KMS-11 (cell line): ENCODE results near the gene ARHGAP11A.

Experiments
- H2AFZ ChIP-seq: fragments of 200-600 bp; sonication (generic); 2 replicates; pipeline ENCODE4 v1.6.1; 2016; ENCODE audit warnings: antibody characterized with exemption, mixed run types, low read depth
- H3K27ac ChIP-seq: fragments of 200-600 bp; sonication (generic); 2 replicates; pipeline ENCODE4 v1.6.1; 2016; ENCODE audit warnings: mild to moderate bottlenecking, mixed run types
- H3K27me3 ChIP-seq: fragments of 200-600 bp; sonication (generic); 2 replicates; pipeline ENCODE4 v1.6.1; 2017; ENCODE audit warnings: mild to moderate bottlenecking, low read depth, mixed run types, moderate library complexity; ENCODE audit not compliant: insufficient read depth
- H3K36me3 ChIP-seq: fragments of 200-600 bp; sonication (generic); 2 replicates; pipeline ENCODE4 v1.6.1; 2017; ENCODE audit warnings: mild to moderate bottlenecking, mixed run types; ENCODE audit not compliant: insufficient read depth
- H3K4me1 ChIP-seq: fragments of 200-600 bp; sonication (generic); 2 replicates; pipeline ENCODE4 v1.6.1; 2016; ENCODE audit warnings: mild to moderate bottlenecking, low read depth, mixed run types; ENCODE audit not compliant: poor library complexity, severe bottlenecking
- H3K4me2 ChIP-seq: fragments of 200-600 bp; sonication (generic); 2 replicates; pipeline ENCODE4 v1.7.0; 2016; ENCODE audit warnings: mild to moderate bottlenecking, mixed run types
- H3K4me3 ChIP-seq: fragments of 200-600 bp; sonication (generic); IDR thresholded peaks from 2 replicates; pipeline ENCODE4 v1.6.1; 2017; ENCODE audit warnings: low read depth, low read length, mixed read lengths; ENCODE audit not compliant: insufficient read depth
- H3K79me2 ChIP-seq: fragments of 200-600 bp; sonication (generic); 2 replicates; pipeline ENCODE4 v1.6.1; 2016; ENCODE audit warnings: low read depth, mixed run types; ENCODE audit not compliant: insufficient read depth
- H3K9ac ChIP-seq: fragments of 200-600 bp; sonication (generic); 2 replicates; pipeline ENCODE4 v1.6.1; 2016; ENCODE audit warnings: mild to moderate bottlenecking, mixed run types
- H4K20me1 ChIP-seq: fragments of 200-600 bp; sonication (generic); 2 replicates; pipeline ENCODE4 v1.6.1; 2016; ENCODE audit warnings: mild to moderate bottlenecking, mixed run types; ENCODE audit not compliant: insufficient read depth
- TF ChIP-seq, protein P1 (sequence below): fragments of 200-600 bp; sonication (generic); conservative IDR thresholded peaks from 2 replicates; pipeline ENCODE4 v1.6.1; 2017; ENCODE audit warnings: low read depth, mild to moderate bottlenecking, antibody characterized with exemption, low read length, moderate library complexity, mixed read lengths

ARHGAP11A gene

DNA sequence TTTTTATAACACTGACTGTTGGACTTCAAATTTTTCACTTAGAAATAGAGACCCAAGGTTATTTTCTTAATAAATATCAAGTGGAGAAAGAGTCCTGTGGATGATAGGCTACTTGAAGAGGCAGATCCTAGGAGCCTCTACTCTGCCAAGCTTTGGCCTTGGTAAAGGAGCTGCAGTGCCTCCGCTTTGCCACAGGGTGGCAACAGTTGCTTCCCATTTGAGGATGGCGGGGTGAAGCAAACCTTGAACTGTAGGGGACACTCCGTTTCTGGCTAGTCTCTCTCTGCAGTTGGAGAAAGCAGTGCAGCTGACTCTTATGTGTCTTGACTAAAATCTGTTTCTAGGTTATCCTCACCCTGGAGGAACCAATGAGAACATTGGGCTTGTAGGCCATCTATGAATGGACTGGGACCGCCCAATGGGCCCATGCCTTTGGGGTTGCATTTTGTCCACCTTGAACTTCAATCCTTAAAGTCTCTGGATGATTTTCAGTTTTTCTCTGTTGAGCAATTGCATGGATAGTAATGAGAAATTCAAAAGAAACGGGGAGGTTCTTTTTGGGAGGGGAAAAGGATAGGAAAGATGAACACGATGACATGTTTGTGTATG lies 36.0 kb downstream of the ARHGAP11A start:
- no peak overlapping the region for H3K27ac ChIP-seq
- H3K79me2 ChIP-seq: no peaks in the 10 kb centered on the region
- H4K20me1 ChIP-seq: no peaks in the 10 kb centered on the region
- H3K27me3 ChIP-seq: no peaks in the 10 kb centered on the region
- H3K36me3 ChIP-seq: no peaks in the 10 kb centered on the region
- no peak overlapping the region for H3K9ac ChIP-seq
- H2AFZ ChIP-seq: no peak overlapping the region
- H3K4me3 ChIP-seq: no peak overlapping the region
- no peak overlapping the region for H3K4me2 ChIP-seq
- TF ChIP-seq, protein P1, sequence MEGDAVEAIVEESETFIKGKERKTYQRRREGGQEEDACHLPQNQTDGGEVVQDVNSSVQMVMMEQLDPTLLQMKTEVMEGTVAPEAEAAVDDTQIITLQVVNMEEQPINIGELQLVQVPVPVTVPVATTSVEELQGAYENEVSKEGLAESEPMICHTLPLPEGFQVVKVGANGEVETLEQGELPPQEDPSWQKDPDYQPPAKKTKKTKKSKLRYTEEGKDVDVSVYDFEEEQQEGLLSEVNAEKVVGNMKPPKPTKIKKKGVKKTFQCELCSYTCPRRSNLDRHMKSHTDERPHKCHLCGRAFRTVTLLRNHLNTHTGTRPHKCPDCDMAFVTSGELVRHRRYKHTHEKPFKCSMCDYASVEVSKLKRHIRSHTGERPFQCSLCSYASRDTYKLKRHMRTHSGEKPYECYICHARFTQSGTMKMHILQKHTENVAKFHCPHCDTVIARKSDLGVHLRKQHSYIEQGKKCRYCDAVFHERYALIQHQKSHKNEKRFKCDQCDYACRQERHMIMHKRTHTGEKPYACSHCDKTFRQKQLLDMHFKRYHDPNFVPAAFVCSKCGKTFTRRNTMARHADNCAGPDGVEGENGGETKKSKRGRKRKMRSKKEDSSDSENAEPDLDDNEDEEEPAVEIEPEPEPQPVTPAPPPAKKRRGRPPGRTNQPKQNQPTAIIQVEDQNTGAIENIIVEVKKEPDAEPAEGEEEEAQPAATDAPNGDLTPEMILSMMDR: peak; percentile 94
- peaks cover 9% of the 10 kb centered on the region for H3K4me1 ChIP-seq

DNA sequence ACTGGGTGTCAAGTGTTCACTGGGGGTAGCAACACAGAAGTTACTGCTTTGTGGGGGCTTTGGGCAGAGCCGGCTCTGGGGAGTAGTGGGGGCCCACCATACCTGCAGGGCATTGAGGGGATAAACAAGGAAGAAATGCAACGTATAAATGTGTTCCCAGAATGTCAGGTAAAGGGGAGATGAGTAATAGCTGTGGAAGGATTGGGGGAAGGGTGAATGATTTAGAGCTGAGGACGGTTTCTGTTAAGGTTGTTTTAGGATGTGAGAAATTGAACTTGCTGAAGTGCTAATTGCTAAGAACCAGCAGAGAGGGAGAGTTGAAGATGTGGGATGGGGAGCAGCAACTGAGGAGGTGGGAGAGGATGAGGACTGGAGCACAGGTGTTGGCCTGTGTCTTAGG lies 36.9 kb downstream of the ARHGAP11A start:
- TF ChIP-seq, protein P1: no peak
- no peak overlapping the region for H2AFZ ChIP-seq
- no peak overlapping the region for H3K4me2 ChIP-seq
- peaks cover 16% of the 10 kb centered on the region for H3K4me1 ChIP-seq
- no peak overlapping the region for H3K9ac ChIP-seq
- H3K4me3 ChIP-seq: no peak overlapping the region
- no peak overlapping the region for H3K27ac ChIP-seq
- no peaks in the 10 kb centered on the region for H4K20me1 ChIP-seq
- no peaks in the 10 kb centered on the region for H3K79me2 ChIP-seq
- no peaks in the 10 kb centered on the region for H3K27me3 ChIP-seq
- no peaks in the 10 kb centered on the region for H3K36me3 ChIP-seq

DNA sequence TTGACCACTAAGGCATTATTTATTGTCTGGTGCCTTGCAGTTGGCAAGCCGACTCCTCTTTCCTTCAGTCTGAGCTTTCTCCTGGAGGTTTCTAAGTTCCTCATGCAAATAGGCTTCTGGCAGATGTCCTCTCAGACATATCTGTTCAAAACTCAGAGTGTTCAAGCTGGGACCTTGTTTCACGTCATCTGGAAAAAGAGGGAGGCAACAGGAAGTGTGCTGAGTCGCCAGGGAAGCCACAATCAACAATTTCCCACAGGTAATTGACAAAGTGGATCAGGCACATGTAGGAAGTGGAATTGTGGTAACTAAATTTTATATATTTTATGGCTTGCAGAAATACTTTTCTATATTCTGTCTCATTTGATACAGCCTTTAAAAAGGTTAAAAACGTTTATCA lies 40.8 kb downstream of the ARHGAP11A start:
- H3K4me2 ChIP-seq: no peak overlapping the region
- no peaks in the 10 kb centered on the region for H3K36me3 ChIP-seq
- no peaks in the 10 kb centered on the region for H3K79me2 ChIP-seq
- H3K27ac ChIP-seq: no peak overlapping the region
- H3K4me3 ChIP-seq: no peak overlapping the region
- no peaks in the 10 kb centered on the region for H4K20me1 ChIP-seq
- no peaks in the 10 kb centered on the region for H3K27me3 ChIP-seq
- no peak overlapping the region for H2AFZ ChIP-seq
- peaks cover 26% of the 10 kb centered on the region for H3K4me1 ChIP-seq
- TF ChIP-seq, protein P1: no peak
- H3K9ac ChIP-seq: no peak overlapping the region

DNA sequence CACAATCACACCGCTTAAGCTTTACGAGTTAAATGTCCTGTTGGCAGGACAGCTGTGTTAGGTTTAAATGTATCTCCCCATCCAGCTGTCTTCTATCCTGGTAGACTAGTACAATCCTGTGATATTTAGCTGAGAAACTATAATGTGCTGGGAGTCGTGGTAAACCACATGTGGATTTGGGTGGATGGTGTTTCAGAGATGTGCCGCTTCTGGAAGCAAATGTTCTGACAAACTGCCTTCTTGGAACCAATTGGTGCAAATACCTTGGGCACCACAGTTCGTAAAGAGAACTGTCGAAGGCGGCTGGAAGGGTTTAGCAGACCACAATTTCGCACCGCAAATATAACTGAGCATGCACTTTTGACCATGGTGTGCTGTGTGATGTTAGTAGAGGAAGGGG lies 41.2 kb downstream of the ARHGAP11A start:
- H3K79me2 ChIP-seq: no peaks in the 10 kb centered on the region
- H3K36me3 ChIP-seq: no peaks in the 10 kb centered on the region
- H3K27ac ChIP-seq: no peak overlapping the region
- peaks cover 24% of the 10 kb centered on the region for H3K4me1 ChIP-seq
- H3K27me3 ChIP-seq: no peaks in the 10 kb centered on the region
- H3K4me3 ChIP-seq: no peak overlapping the region
- no peaks in the 10 kb centered on the region for H4K20me1 ChIP-seq
- no peak overlapping the region for H3K9ac ChIP-seq
- H2AFZ ChIP-seq: no peak overlapping the region
- no peak overlapping the region for H3K4me2 ChIP-seq
- TF ChIP-seq, protein P1: no peak
